ENCODE measurements around the gene TFF1. TPM values are rescaled to one million over a fixed set of nuclear protein-coding genes. Genes with fewer than 3 reads are reported as not detected.
A peak's percentile ranks its signal among the peaks of the same experiment; 100 is the strongest.

Gene TFF1
- total and polyA plus RNA-seq, 7 experiments from 2014 or later = not detected

- no peak overlapping the region for H3K27ac ChIP-seq (ENCODE audit: low read depth, low read length)
- ATAC-seq (no peak), DNase-seq (no peak)
- H3K27me3 ChIP-seq (ENCODE audit: control insufficient read depth in 2 of 2, insufficient read depth in 2 of 2, low read length in 2 of 2) = no peaks in the 10 kb centered on the region
- no peaks in the 10 kb centered on the region for H3K9me3 Mint-ChIP-seq
- peak overlapping the region in 2 of 9 donors; percentile 54 to 76 for H3K27ac Mint-ChIP-seq
- H3K4me3 ChIP-seq (ENCODE audit: low read length) = no peak overlapping the region
- no peak overlapping the region for H3K4me3 Mint-ChIP-seq
- no peaks in the 10 kb centered on the region for H3K36me3 Mint-ChIP-seq
- POLR2A ChIA-PET = interaction anchor here (0.9 kb wide), 1 partner anchor 69 kb away, joined by 3 read pairs; no protein-coding TSS in a partner anchor
- H3K4me1 ChIP-seq (ENCODE audit: control insufficient read depth in 2 of 2, insufficient read depth in 2 of 2, low read length in 2 of 2) = no peaks in the 10 kb centered on the region
- peaks cover 0 to 7% (median 5%) of the 10 kb centered on the region in 7 donors for H3K4me1 Mint-ChIP-seq
- H3K27me3 Mint-ChIP-seq = peaks cover 0 to 18% (median 0%) of the 10 kb centered on the region in 5 donors
- CTCF ChIA-PET = no interaction called here
- H3K36me3 ChIP-seq (ENCODE audit: control insufficient read depth in 2 of 3, insufficient read depth in 3 of 3, low read length in 3 of 3) = no peaks in the 10 kb centered on the region
- peaks cover 0 to 4% (median 0%) of the 10 kb centered on the region in 3 experiments for H3K9me3 ChIP-seq (ENCODE audit: control insufficient read depth in 2 of 3, low read length in 3 of 3)
- intact Hi-C loops (cut with micrococcal nuclease) = loop anchor here in 1 of 2 donors (5.0 kb wide), 1 partner anchor 38 kb away; the partner anchor contains the start of gene UBASH3A
These were observed 1.9 kb downstream of the TFF1 start for GRCh38 chr21:42364304-42364865.

- Histone ChIP-seq H3K36me3 (ENCODE audit: control insufficient read depth in 2 of 3, insufficient read depth in 3 of 3, low read length in 3 of 3) (no peaks in the 10 kb centered on the region), H3K4me1 (ENCODE audit: control insufficient read depth in 2 of 2, insufficient read depth in 2 of 2, low read length in 2 of 2) (no peaks in the 10 kb centered on the region), H3K27me3 (ENCODE audit: control insufficient read depth in 2 of 2, insufficient read depth in 2 of 2, low read length in 2 of 2) (no peaks in the 10 kb centered on the region), H3K9me3 (ENCODE audit: control insufficient read depth in 2 of 3, low read length in 3 of 3) (peaks cover 0 to 4% (median 0%) of the 10 kb centered on the region in 3 experiments), H3K27ac (ENCODE audit: low read depth, low read length) (no peak overlapping the region), H3K4me3 (ENCODE audit: low read length) (no peak overlapping the region)
- H3K4me3 Mint-ChIP-seq = no peak overlapping the region
- H3K9me3 Mint-ChIP-seq = peaks cover 0 to 3% (median 0%) of the 10 kb centered on the region in 11 donors
- H3K27ac Mint-ChIP-seq = peak overlapping the region in 1 of 9 donors; percentile 9
- POLR2A ChIA-PET = interaction anchor here (2.4 kb wide), 1 partner anchor 41 kb away, joined by 10 read pairs; the partner anchor contains the start of gene UBASH3A
- H3K36me3 Mint-ChIP-seq = peaks cover 0 to 3% (median 0%) of the 10 kb centered on the region in 5 donors
- ATAC-seq (no peak), DNase-seq (no peak)
- intact Hi-C loops (cut with micrococcal nuclease) = loop anchor here in 1 of 2 donors (5.0 kb wide), 1 partner anchor 39 kb away; the partner anchor contains the start of gene UBASH3A
- H3K4me1 Mint-ChIP-seq = peaks cover 0 to 7% (median 3%) of the 10 kb centered on the region in 7 donors
- CTCF ChIA-PET = interaction anchor here (1.0 kb wide), 1 partner anchor 37 kb away, joined by 3 read pairs; no protein-coding TSS in a partner anchor
- peaks cover 0 to 20% (median 0%) of the 10 kb centered on the region in 5 donors for H3K27me3 Mint-ChIP-seq
These were observed 3.0 kb downstream of the TFF1 start for GRCh38 chr21:42363312-42363711.

GRCh38 chr21:42362700-42363099, 3.6 kb downstream of the TFF1 start:
- Histone ChIP-seq H3K27me3 (ENCODE audit: control insufficient read depth in 2 of 2, insufficient read depth in 2 of 2, low read length in 2 of 2) (no peaks in the 10 kb centered on the region), H3K27ac (ENCODE audit: low read depth, low read length) (no peak overlapping the region), H3K9me3 (ENCODE audit: control insufficient read depth in 2 of 3, low read length in 3 of 3) (peaks cover 0 to 4% (median 0%) of the 10 kb centered on the region in 3 experiments), H3K4me3 (ENCODE audit: low read length) (no peak overlapping the region), H3K4me1 (ENCODE audit: control insufficient read depth in 2 of 2, insufficient read depth in 2 of 2, low read length in 2 of 2) (no peaks in the 10 kb centered on the region), H3K36me3 (ENCODE audit: control insufficient read depth in 2 of 3, insufficient read depth in 3 of 3, low read length in 3 of 3) (no peaks in the 10 kb centered on the region)
- DNase-seq = no peak
- intact Hi-C loops (cut with micrococcal nuclease) = loop anchor here in 1 of 2 donors (5.0 kb wide), 1 partner anchor 40 kb away; the partner anchor contains the start of gene UBASH3A
- Mint-ChIP-seq H3K27me3 (peaks cover 0 to 20% (median 0%) of the 10 kb centered on the region in 5 donors), H3K9me3 (peaks cover 0 to 7% (median 0%) of the 10 kb centered on the region in 11 donors), H3K4me3 (no peak overlapping the region), H3K36me3 (peaks cover 0 to 3% (median 0%) of the 10 kb centered on the region in 5 donors), H3K27ac (no peak overlapping the region), H3K4me1 (peaks cover 0 to 7% (median 3%) of the 10 kb centered on the region in 7 donors)
- ChIA-PET POLR2A (interaction anchor here (0.6 to 2.4 kb wide), 2 partner anchors 41 to 66 kb away, joined by 3 to 10 read pairs; partner anchors contain the start of gene UBASH3A), CTCF (interaction anchor here (1.0 kb wide), 1 partner anchor 38 kb away, joined by 3 read pairs; no protein-coding TSS in a partner anchor)
- ATAC-seq = no peak

- H3K4me3 Mint-ChIP-seq = no peak overlapping the region
- H3K36me3 Mint-ChIP-seq = peaks cover 0 to 6% (median 0%) of the 10 kb centered on the region in 5 donors
- Histone ChIP-seq H3K9me3 (ENCODE audit: control insufficient read depth in 2 of 3, low read length in 3 of 3) (peaks cover 0 to 4% (median 0%) of the 10 kb centered on the region in 3 experiments), H3K27me3 (ENCODE audit: control insufficient read depth in 2 of 2, insufficient read depth in 2 of 2, low read length in 2 of 2) (no peaks in the 10 kb centered on the region), H3K27ac (ENCODE audit: low read depth, low read length) (no peak overlapping the region), H3K4me3 (ENCODE audit: low read length) (no peak overlapping the region), H3K36me3 (ENCODE audit: control insufficient read depth in 2 of 3, insufficient read depth in 3 of 3, low read length in 3 of 3) (no peaks in the 10 kb centered on the region), H3K4me1 (ENCODE audit: control insufficient read depth in 2 of 2, insufficient read depth in 2 of 2, low read length in 2 of 2) (no peaks in the 10 kb centered on the region)
- ChIA-PET CTCF (no interaction called here), POLR2A (interaction anchor here (0.6 to 2.4 kb wide), 2 partner anchors 42 to 65 kb away, joined by 3 to 10 read pairs; partner anchors contain the start of gene UBASH3A)
- no peak for ATAC-seq
- H3K27me3 Mint-ChIP-seq = peaks cover 0 to 20% (median 0%) of the 10 kb centered on the region in 5 donors
- peak overlapping the region in 3 of 9 donors; percentile 10 to 36 (median 19) for H3K27ac Mint-ChIP-seq
- peaks cover 0 to 9% (median 2%) of the 10 kb centered on the region in 11 donors for H3K9me3 Mint-ChIP-seq
- peaks cover 0 to 7% (median 3%) of the 10 kb centered on the region in 7 donors for H3K4me1 Mint-ChIP-seq
- no peak for DNase-seq
- intact Hi-C loops (cut with micrococcal nuclease) = loop anchor here in 1 of 2 donors (5.0 kb wide), 1 partner anchor 40 kb away; the partner anchor contains the start of gene UBASH3A
These were observed 4.1 kb downstream of the TFF1 start for GRCh38 chr21:42362198-42362597.

- H3K4me3 Mint-ChIP-seq = no peak overlapping the region
- Histone ChIP-seq H3K4me3 (ENCODE audit: low read length) (no peak overlapping the region), H3K27me3 (ENCODE audit: control insufficient read depth in 2 of 2, insufficient read depth in 2 of 2, low read length in 2 of 2) (no peaks in the 10 kb centered on the region), H3K36me3 (ENCODE audit: control insufficient read depth in 2 of 3, insufficient read depth in 3 of 3, low read length in 3 of 3) (no peaks in the 10 kb centered on the region), H3K9me3 (ENCODE audit: control insufficient read depth in 2 of 3, low read length in 3 of 3) (peaks cover 0 to 4% (median 0%) of the 10 kb centered on the region in 3 experiments), H3K4me1 (ENCODE audit: control insufficient read depth in 2 of 2, insufficient read depth in 2 of 2, low read length in 2 of 2) (no peaks in the 10 kb centered on the region), H3K27ac (ENCODE audit: low read depth, low read length) (no peak overlapping the region)
- peaks cover 0 to 22% (median 0%) of the 10 kb centered on the region in 5 donors for H3K27me3 Mint-ChIP-seq
- H3K9me3 Mint-ChIP-seq = peaks cover 0 to 17% (median 2%) of the 10 kb centered on the region in 11 donors
- H3K4me1 Mint-ChIP-seq = peaks cover 0 to 7% (median 4%) of the 10 kb centered on the region in 7 donors
- peaks cover 0 to 11% (median 0%) of the 10 kb centered on the region in 5 donors for H3K36me3 Mint-ChIP-seq
- intact Hi-C loops (cut with micrococcal nuclease) = loop anchor here in 1 of 2 donors (5.0 kb wide), 1 partner anchor 41 kb away; the partner anchor contains the start of gene UBASH3A
- ChIA-PET POLR2A (interaction anchor here (2.4 kb wide), 1 partner anchor 43 kb away, joined by 10 read pairs; the partner anchor contains the start of gene UBASH3A), CTCF (interaction anchor here (0.9 kb wide), 1 partner anchor 88 kb away, joined by 3 read pairs; no protein-coding TSS in a partner anchor)
- DNase-seq (no peak), ATAC-seq (no peak)
- H3K27ac Mint-ChIP-seq = no peak overlapping the region
These were observed 5.0 kb downstream of the TFF1 start for GRCh38 chr21:42361286-42361685.

GRCh38 chr21:42360317-42360716, 6.0 kb downstream of the TFF1 start:
- Histone ChIP-seq H3K4me3 (ENCODE audit: low read length) (no peak overlapping the region), H3K9me3 (ENCODE audit: control insufficient read depth in 2 of 3, low read length in 3 of 3) (peaks cover 0 to 4% (median 0%) of the 10 kb centered on the region in 3 experiments), H3K27me3 (ENCODE audit: control insufficient read depth in 2 of 2, insufficient read depth in 2 of 2, low read length in 2 of 2) (no peaks in the 10 kb centered on the region), H3K4me1 (ENCODE audit: control insufficient read depth in 2 of 2, insufficient read depth in 2 of 2, low read length in 2 of 2) (no peaks in the 10 kb centered on the region), H3K27ac (ENCODE audit: low read depth, low read length) (no peak overlapping the region), H3K36me3 (ENCODE audit: control insufficient read depth in 2 of 3, insufficient read depth in 3 of 3, low read length in 3 of 3) (no peaks in the 10 kb centered on the region)
- peaks cover 0 to 7% (median 4%) of the 10 kb centered on the region in 7 donors for H3K4me1 Mint-ChIP-seq
- no peak overlapping the region for H3K4me3 Mint-ChIP-seq
- no peak for DNase-seq
- no peak overlapping the region for H3K27ac Mint-ChIP-seq
- no peak for ATAC-seq
- ChIA-PET POLR2A (no interaction called here), CTCF (interaction anchor here (0.9 kb wide), 1 partner anchor 89 kb away, joined by 3 read pairs; no protein-coding TSS in a partner anchor)
- peaks cover 0 to 22% (median 4%) of the 10 kb centered on the region in 11 donors for H3K9me3 Mint-ChIP-seq
- intact Hi-C loops (cut with micrococcal nuclease) = loop anchor here in 1 of 2 donors (5.0 kb wide), 1 partner anchor 42 kb away; the partner anchor contains the start of gene UBASH3A
- H3K27me3 Mint-ChIP-seq = peaks cover 0 to 27% (median 0%) of the 10 kb centered on the region in 5 donors
- peaks cover 0 to 14% (median 4%) of the 10 kb centered on the region in 5 donors for H3K36me3 Mint-ChIP-seq
